Kidney (tissue), 14 donors: ENCODE data around the gene PCIF1. TPM values are rescaled to one million over a fixed set of nuclear protein-coding genes. Genes with fewer than 3 reads are reported as not detected.

Experiments used
- DNase-seq, 5 donors: peaks; one replicate each; pipeline ENCODE4 v3.0.0-alpha.2; 2013 to 2020
- FAIRE-seq: peaks from 2 replicates; lab custom pipeline; 2012; peaks lifted over from hg19 to GRCh38; lab: Jason Lieb, UNC
- H3K27ac ChIP-seq, 2 donors: one replicate each; pipeline ENCODE4 v1.7.0; 2013; ENCODE audit warnings: low read depth in 2 of 2, low read length in 2 of 2, inconsistent platforms in 1 of 2
- H3K27me3 ChIP-seq: one replicate; pipeline ENCODE4 v1.7.1; 2013; ENCODE audit warnings: low read length, inconsistent platforms; ENCODE audit not compliant: control insufficient read depth, insufficient read depth
- H3K36me3 ChIP-seq, 3 donors: one replicate each; pipeline versions ENCODE4 v1.7.0 to v1.7.1; 2013; ENCODE audit warnings: low read length in 3 of 3, control low read depth in 1 of 3, inconsistent platforms in 1 of 3; ENCODE audit not compliant: insufficient read depth in 3 of 3, control insufficient read depth in 2 of 3
- H3K4me1 ChIP-seq, 3 donors: one replicate each; pipeline versions ENCODE4 v1.7.0 to v1.7.1; 2013; ENCODE audit warnings: low read length in 3 of 3, inconsistent platforms in 1 of 3, low read depth in 1 of 3; ENCODE audit not compliant: control insufficient read depth in 2 of 3, insufficient read depth in 2 of 3
- H3K4me3 ChIP-seq, 3 donors: one replicate each; pipeline versions ENCODE4 v1.7.0 to v1.8.1; 2013; ENCODE audit warnings: low read length in 3 of 3, control low read depth in 1 of 3, inconsistent platforms in 1 of 3
- H3K9ac ChIP-seq, 3 donors: one replicate each; pipeline versions ENCODE4 v1.7.0 to v1.7.1; 2013; ENCODE audit warnings: low read length in 3 of 3, control low read depth in 1 of 3, inconsistent platforms in 1 of 3
- H3K9me3 ChIP-seq, 3 donors: one replicate each; pipeline versions ENCODE4 v1.7.0 to v1.7.1; 2013; ENCODE audit warnings: low read length in 3 of 3, control low read depth in 1 of 3, inconsistent platforms in 1 of 3; ENCODE audit not compliant: control insufficient read depth in 2 of 3, insufficient read depth in 1 of 3
- intact Hi-C: fragments of 100-400 bp; cut with DNase I; formaldehyde crosslinking; loops from one replicate; pipeline ENCODE4 v1.11.1; 2022
- polyA plus RNA-seq: library from polyadenylated mRNA; stranded (reverse); fragments of 350-450 nt; fragmentation: Illumina TruSeq; extraction: RNeasy Lipid Tissue Mini Kit (QIAGEN cat#74804); gene quantifications from one replicate; pipeline ENCODE4 v1.2.3, GENCODE V29; 2014; ENCODE audit warnings: low read depth, low replicate concordance; ENCODE audit not compliant: insufficient read depth
- total RNA-seq: library from RNA; stranded (reverse); fragmentation: NEBNext Ultra II Directional; extraction: Animal tissue kit (Norgen Biotek cat#: 25700); gene quantifications from one replicate; pipeline ENCODE4 v1.2.1, GENCODE V29; 2021
- TF ChIP-seq, protein P1 (sequence below): IDR thresholded peaks from 3 replicates; pipeline ENCODE4 v1.5.1; 2012; ENCODE audit warnings: mild to moderate bottlenecking, moderate library complexity, borderline replicate concordance; ENCODE audit not compliant: insufficient read depth; ENCODE audit errors: extremely low read depth
- donor health status: control.
- donor health status: control.
- donor health status: control.
- donor health status: control.
- donor health status: control.
- donor health status: DM: yes; HTN: yes; CAD: no.
- donor health status: Normal renal cell carcinoma (clear cell type).

Gene PCIF1
- total and polyA plus RNA-seq, 2 donors from 2014 or later: 27.4 to 43.1 TPM

DNA sequence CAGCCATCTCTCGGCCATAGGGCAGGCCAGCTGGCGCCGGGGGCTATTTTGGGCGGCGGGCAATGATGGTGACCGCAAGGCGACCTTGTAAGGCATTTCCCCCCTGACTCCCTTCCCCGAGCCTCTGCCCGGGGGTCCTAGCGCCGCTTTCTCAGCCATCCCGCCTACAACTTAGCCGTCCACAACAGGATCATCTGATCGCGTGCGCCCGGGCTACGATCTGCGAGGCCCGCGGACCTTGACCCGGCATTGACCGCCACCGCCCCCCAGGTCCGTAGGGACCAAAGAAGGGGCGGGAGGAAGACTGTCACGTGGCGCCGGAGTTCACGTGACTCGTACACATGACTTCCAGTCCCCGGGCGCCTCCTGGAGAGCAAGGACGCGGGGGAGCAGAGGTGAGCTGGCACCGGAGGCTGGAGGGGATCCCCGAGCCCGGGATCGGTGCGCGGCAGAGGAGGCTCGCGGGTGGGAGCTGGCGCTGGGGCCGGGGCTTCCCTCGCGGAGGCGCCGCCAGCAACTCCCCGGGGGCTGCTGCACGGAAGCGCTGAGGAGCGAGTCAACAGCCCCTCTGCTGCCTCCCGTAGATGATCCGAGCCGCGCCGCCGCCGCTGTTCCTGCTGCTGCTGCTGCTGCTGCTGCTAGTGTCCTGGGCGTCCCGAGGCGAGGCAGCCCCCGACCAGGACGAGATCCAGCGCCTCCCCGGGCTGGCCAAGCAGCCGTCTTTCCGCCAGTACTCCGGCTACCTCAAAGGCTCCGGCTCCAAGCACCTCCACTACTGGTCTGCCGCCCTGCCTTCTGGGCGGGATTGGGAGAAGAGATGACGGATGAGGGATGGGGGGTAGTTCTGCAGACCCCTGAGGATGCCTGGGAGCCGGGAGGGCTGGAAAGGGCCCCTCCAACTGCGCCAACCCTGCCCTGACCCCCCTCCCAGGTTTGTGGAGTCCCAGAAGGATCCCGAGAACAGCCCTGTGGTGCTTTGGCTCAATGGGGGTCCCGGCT lies 43.2 kb upstream of the PCIF1 start, which contains the start of the genes CTSA and NEURL2:
Gene CTSA, plus strand, starts transcription at position 351 of the 999 bp plus-strand sequence. Its CDS starts 234 bp downstream, at position 585.
Gene NEURL2, minus strand, starts transcription at position 224 of the 999 bp plus-strand sequence. Its CDS starts 217 bp downstream, at position 7.
- H3K27me3 ChIP-seq: no peaks in the 10 kb centered on the region
- H3K9ac ChIP-seq: peak within 1 kb of the TSS; percentile 39 to 78 (median 61)
- H3K9me3 ChIP-seq: no peaks in the 10 kb centered on the region
- DNase-seq (peak; percentile 93 to 98 (median 95)), FAIRE-seq (no peak)
- peaks cover 0 to 30% (median 0%) of the 10 kb centered on the region in 3 donors for H3K4me1 ChIP-seq
- TF ChIP-seq, protein P1, sequence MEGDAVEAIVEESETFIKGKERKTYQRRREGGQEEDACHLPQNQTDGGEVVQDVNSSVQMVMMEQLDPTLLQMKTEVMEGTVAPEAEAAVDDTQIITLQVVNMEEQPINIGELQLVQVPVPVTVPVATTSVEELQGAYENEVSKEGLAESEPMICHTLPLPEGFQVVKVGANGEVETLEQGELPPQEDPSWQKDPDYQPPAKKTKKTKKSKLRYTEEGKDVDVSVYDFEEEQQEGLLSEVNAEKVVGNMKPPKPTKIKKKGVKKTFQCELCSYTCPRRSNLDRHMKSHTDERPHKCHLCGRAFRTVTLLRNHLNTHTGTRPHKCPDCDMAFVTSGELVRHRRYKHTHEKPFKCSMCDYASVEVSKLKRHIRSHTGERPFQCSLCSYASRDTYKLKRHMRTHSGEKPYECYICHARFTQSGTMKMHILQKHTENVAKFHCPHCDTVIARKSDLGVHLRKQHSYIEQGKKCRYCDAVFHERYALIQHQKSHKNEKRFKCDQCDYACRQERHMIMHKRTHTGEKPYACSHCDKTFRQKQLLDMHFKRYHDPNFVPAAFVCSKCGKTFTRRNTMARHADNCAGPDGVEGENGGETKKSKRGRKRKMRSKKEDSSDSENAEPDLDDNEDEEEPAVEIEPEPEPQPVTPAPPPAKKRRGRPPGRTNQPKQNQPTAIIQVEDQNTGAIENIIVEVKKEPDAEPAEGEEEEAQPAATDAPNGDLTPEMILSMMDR: no peak
- H3K27ac ChIP-seq: peak within 1 kb of the TSS; percentile 82 to 89
- intact Hi-C loops: no loop called here
- H3K4me3 ChIP-seq: peak within 1 kb of the TSS; percentile 61 to 72 (median 72)
- peaks cover 0 to 23% (median 14%) of the 10 kb centered on the region in 3 donors for H3K36me3 ChIP-seq

- H3K9ac ChIP-seq: peak overlapping the region in 2 of 3 donors; percentile 49 to 61
- H3K4me3 ChIP-seq: peak overlapping the region; percentile 4 to 72 (median 72)
- peaks cover 0 to 30% (median 0%) of the 10 kb centered on the region in 3 donors for H3K4me1 ChIP-seq
- intact Hi-C loops: no loop called here
- FAIRE-seq: no peak
- peak in 1 of 5 donors; percentile 58 for DNase-seq
- H3K36me3 ChIP-seq: peaks cover 0 to 25% (median 20%) of the 10 kb centered on the region in 3 donors
- H3K27ac ChIP-seq: peak overlapping the region; percentile 69 to 89
- H3K9me3 ChIP-seq: no peaks in the 10 kb centered on the region
- no peaks in the 10 kb centered on the region for H3K27me3 ChIP-seq
- TF ChIP-seq, protein P1: no peak
Measured at GRCh38 chr20:45892049-45892825, 42.2 kb upstream of the PCIF1 start.

- Histone ChIP-seq H3K36me3 (peaks cover 2 to 32% (median 25%) of the 10 kb centered on the region in 3 donors), H3K27ac (no peak overlapping the region), H3K9ac (no peak overlapping the region), H3K4me1 (peaks cover 0 to 30% (median 0%) of the 10 kb centered on the region in 3 donors), H3K27me3 (no peaks in the 10 kb centered on the region), H3K9me3 (no peaks in the 10 kb centered on the region), H3K4me3 (peak overlapping the region in 1 of 3 donors; percentile 72)
- TF ChIP-seq, protein P1: no peak
- DNase-seq (peak in 1 of 5 donors; percentile 72), FAIRE-seq (no peak)
- intact Hi-C loops: no loop called here
Measured at GRCh38 chr20:45892828-45893500, 41.5 kb upstream of the PCIF1 start.
